ENCODE results near the gene TSFM. TPM values are rescaled to one million over a fixed set of nuclear protein-coding genes. Genes with fewer than 3 reads are reported as not detected.
A peak's percentile ranks its signal among the peaks of the same experiment; 100 is the strongest.

TSFM gene
- total and polyA plus RNA-seq, 9 of the 15 experiments (the other 6 are each of a cell fraction or from before 2014, with no cell fraction given): 44.6 to 198 (median 60.2) TPM

DNA sequence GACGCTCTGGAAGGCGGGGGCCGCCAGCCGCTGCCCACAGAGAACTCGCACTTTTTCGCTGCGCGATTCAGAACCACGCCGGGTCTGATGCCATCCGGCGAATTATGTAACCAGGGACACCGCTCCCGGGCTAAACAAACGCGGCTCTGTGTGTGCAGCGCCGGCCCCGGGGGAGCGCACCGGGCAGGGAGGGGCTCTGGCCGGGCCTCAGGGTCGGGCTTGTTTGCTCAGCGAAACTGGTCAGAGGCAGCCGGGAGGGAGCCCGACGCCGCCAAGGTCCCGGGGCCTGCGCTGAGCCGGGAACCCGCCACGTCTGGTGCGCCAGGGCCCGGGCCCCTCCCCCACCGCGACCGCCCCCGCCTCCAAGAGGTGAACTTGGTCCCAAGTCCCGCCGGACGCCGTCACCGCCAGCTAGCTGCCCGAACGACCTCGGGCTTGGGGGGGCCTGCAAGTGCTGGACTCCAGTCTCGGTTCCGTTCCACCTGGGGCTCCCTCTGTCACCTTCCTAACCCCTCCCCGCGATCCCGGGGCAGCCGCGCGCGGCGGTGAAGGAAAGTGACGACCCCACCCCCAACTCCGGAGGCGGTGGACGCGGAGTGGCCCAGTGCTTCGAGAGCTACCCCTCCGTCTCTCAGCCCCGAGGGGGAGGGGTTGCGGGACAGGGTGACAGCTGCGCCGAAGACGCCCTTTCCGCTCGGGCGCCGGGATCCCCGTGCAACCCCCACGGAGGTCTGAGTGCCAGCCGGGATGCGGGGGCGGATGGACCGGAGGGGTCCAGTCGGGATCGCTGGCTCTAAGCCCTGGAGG is 63.1 kb downstream of the TSFM start (continued):
- TF ChIP-seq, protein P1, sequence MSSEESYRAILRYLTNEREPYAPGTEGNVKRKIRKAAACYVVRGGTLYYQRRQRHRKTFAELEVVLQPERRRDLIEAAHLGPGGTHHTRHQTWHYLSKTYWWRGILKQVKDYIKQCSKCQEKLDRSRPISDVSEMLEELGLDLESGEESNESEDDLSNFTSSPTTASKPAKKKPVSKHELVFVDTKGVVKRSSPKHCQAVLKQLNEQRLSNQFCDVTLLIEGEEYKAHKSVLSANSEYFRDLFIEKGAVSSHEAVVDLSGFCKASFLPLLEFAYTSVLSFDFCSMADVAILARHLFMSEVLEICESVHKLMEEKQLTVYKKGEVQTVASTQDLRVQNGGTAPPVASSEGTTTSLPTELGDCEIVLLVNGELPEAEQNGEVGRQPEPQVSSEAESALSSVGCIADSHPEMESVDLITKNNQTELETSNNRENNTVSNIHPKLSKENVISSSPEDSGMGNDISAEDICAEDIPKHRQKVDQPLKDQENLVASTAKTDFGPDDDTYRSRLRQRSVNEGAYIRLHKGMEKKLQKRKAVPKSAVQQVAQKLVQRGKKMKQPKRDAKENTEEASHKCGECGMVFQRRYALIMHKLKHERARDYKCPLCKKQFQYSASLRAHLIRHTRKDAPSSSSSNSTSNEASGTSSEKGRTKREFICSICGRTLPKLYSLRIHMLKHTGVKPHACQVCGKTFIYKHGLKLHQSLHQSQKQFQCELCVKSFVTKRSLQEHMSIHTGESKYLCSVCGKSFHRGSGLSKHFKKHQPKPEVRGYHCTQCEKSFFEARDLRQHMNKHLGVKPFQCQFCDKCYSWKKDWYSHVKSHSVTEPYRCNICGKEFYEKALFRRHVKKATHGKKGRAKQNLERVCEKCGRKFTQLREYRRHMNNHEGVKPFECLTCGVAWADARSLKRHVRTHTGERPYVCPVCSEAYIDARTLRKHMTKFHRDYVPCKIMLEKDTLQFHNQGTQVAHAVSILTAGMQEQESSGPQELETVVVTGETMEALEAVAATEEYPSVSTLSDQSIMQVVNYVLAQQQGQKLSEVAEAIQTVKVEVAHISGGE (CRISPR knock-in tag; IDR thresholded peaks at IDR 0.05): peak; percentile 22 to 41 (median 22); a peak in 3 of 6 replicates
- TF ChIP-seq LEF1 (IDR thresholded peaks at IDR 0.05) (peak; percentile 42; the same call in 1 of the 2 replicates), CBX2 (IDR thresholded peaks at IDR 0.05; ENCODE audit: insufficient read depth, low read length, poor library complexity, severe bottlenecking) (no peak), POLR2AphosphoS5 (IDR thresholded peaks at IDR 0.05; ENCODE audit: control insufficient read depth, insufficient read depth, low read depth, low read length) (peak; percentile 57), SMARCA5 (IDR thresholded peaks at IDR 0.05) (0 out of 2 replicates have a peak, but pooled peaks have one; percentile 47), PCBP1 (IDR thresholded peaks at IDR 0.05; ENCODE audit: low read depth, low read length, poor library complexity, severe bottlenecking) (peak; percentile 83), TGIF2 (CRISPR knock-in tag; IDR thresholded peaks at IDR 0.05) (no peak), MTA1 (IDR thresholded peaks at IDR 0.05; ENCODE audit: borderline replicate concordance) (no peak), U2AF1 (optimal IDR thresholded peaks at IDR 0.05; ENCODE audit: low read depth, low read length) (peak; percentile 37), USF1 (CRISPR knock-in tag; IDR thresholded peaks at IDR 0.05) (no peak; the same call in 1 of the 2 replicates), ZEB2 (IDR thresholded peaks at IDR 0.05) (0 out of 2 replicates have a peak, but pooled peaks have one; percentile 16), UBTF (IDR thresholded peaks at IDR 0.05; ENCODE audit: borderline replicate concordance in 1 of 2, low read depth in 2 of 2, low read length in 2 of 2) (peak in 1 of 2 experiments; percentile 57; a peak in 1 of 4 replicates), ZNF354B (CRISPR knock-in tag; IDR thresholded peaks at IDR 0.05) (no peak), MIER1 (IDR thresholded peaks at IDR 0.05; ENCODE audit: low read depth) (no peak; the same call in 1 of the 2 replicates), ELK3 (CRISPR knock-in tag; IDR thresholded peaks at IDR 0.05) (no peak)
- TF ChIP-seq, protein P2, sequence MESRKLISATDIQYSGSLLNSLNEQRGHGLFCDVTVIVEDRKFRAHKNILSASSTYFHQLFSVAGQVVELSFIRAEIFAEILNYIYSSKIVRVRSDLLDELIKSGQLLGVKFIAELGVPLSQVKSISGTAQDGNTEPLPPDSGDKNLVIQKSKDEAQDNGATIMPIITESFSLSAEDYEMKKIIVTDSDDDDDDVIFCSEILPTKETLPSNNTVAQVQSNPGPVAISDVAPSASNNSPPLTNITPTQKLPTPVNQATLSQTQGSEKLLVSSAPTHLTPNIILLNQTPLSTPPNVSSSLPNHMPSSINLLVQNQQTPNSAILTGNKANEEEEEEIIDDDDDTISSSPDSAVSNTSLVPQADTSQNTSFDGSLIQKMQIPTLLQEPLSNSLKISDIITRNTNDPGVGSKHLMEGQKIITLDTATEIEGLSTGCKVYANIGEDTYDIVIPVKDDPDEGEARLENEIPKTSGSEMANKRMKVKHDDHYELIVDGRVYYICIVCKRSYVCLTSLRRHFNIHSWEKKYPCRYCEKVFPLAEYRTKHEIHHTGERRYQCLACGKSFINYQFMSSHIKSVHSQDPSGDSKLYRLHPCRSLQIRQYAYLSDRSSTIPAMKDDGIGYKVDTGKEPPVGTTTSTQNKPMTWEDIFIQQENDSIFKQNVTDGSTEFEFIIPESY (CRISPR knock-in tag; IDR thresholded peaks at IDR 0.05): no peak

All from K562 (cell line).